Mesenchymal stem cell (in vitro differentiated cells and primary cell): ENCODE measurements around the gene UNK.

Source experiments
- DNase-seq: peaks from one replicate; pipeline ENCODE4 v3.0.0-alpha.2; 2013
- H2AFZ ChIP-seq: one replicate; pipeline ENCODE4 v1.6.1; 2013; ENCODE audit warnings: low read depth, mild to moderate bottlenecking, control low read depth, inconsistent platforms, low read length, moderate library complexity
- H2AK5ac ChIP-seq: 2 replicates; pipeline ENCODE4 v1.6.1; 2013; ENCODE audit warnings: low read length, moderate library complexity, mild to moderate bottlenecking, inconsistent platforms; ENCODE audit not compliant: severe bottlenecking
- H2BK120ac ChIP-seq: one replicate; pipeline ENCODE4 v1.6.1; 2013; ENCODE audit warnings: low read depth, mild to moderate bottlenecking, inconsistent platforms, low read length, moderate library complexity
- H2BK12ac ChIP-seq, 2 experiments: one replicate each; pipeline ENCODE4 v1.6.1; 2013; ENCODE audit warnings: inconsistent platforms in 2 of 2, low read length in 2 of 2, mild to moderate bottlenecking in 2 of 2, moderate library complexity in 2 of 2, control low read depth in 1 of 2
- H2BK15ac ChIP-seq: one replicate; pipeline ENCODE4 v1.6.1; 2013; ENCODE audit warnings: mild to moderate bottlenecking, low read depth, inconsistent platforms; ENCODE audit not compliant: poor library complexity, severe bottlenecking
- H2BK5ac ChIP-seq: 2 replicates; pipeline ENCODE4 v1.6.1; 2013; ENCODE audit warnings: low read depth, mild to moderate bottlenecking, low read length, control low read depth, inconsistent platforms; ENCODE audit not compliant: poor library complexity, severe bottlenecking
- H3K14ac ChIP-seq, 2 experiments: one replicate each; pipeline ENCODE4 v1.6.1; 2013; ENCODE audit warnings: inconsistent platforms in 2 of 2, low read length in 2 of 2, control low read depth in 1 of 2, mild to moderate bottlenecking in 1 of 2, moderate library complexity in 1 of 2
- H3K18ac ChIP-seq, 2 experiments: one replicate each; pipeline ENCODE4 v1.6.1; 2013; ENCODE audit warnings: inconsistent platforms in 2 of 2, low read length in 2 of 2, control low read depth in 1 of 2, low read depth in 1 of 2, mild to moderate bottlenecking in 1 of 2
- H3K23ac ChIP-seq, 2 experiments: one replicate each; pipeline ENCODE4 v1.6.1; 2013; ENCODE audit warnings: inconsistent platforms in 2 of 2, low read length in 2 of 2, mild to moderate bottlenecking in 2 of 2, moderate library complexity in 2 of 2, control low read depth in 1 of 2
- H3K27ac ChIP-seq: 2 replicates; pipeline ENCODE4 v1.5.1; 2013; ENCODE audit warnings: mild to moderate bottlenecking, moderate library complexity, low read length, control low read depth, inconsistent platforms; ENCODE audit not compliant: poor library complexity, severe bottlenecking
- H3K27me3 ChIP-seq, 2 experiments: 2 replicates each; pipeline versions ENCODE4 v1.6.1 to v1.7.0; 2013; ENCODE audit warnings: low read length in 2 of 2, mild to moderate bottlenecking in 2 of 2, moderate library complexity in 2 of 2, control low read depth in 1 of 2, inconsistent platforms in 1 of 2; ENCODE audit not compliant: control insufficient read depth in 1 of 2, insufficient read depth in 1 of 2
- H3K36me3 ChIP-seq, 2 experiments: 2 replicates each; pipeline versions ENCODE4 v1.6.1 to v1.7.0; 2013; ENCODE audit warnings: low read length in 2 of 2, control low read depth in 1 of 2, inconsistent platforms in 1 of 2, low read depth in 1 of 2, mild to moderate bottlenecking in 1 of 2; ENCODE audit not compliant: insufficient read depth in 2 of 2, control insufficient read depth in 1 of 2
- H3K4ac ChIP-seq, 2 experiments: one replicate each; pipeline ENCODE4 v1.6.1; 2013; ENCODE audit warnings: inconsistent platforms in 2 of 2, low read length in 2 of 2, mild to moderate bottlenecking in 2 of 2, moderate library complexity in 2 of 2, control low read depth in 1 of 2, low read depth in 1 of 2
- H3K4me1 ChIP-seq: 2 replicates; pipeline ENCODE4 v1.6.1; 2013; ENCODE audit warnings: low read depth, low read length, control low read depth; ENCODE audit not compliant: control insufficient read depth, insufficient read depth
- H3K4me2 ChIP-seq: 2 replicates; pipeline ENCODE4 v1.6.1; 2013; ENCODE audit warnings: low read length, mild to moderate bottlenecking, inconsistent platforms; ENCODE audit not compliant: poor library complexity, severe bottlenecking
- H3K4me3 ChIP-seq, 2 experiments: 2 replicates each; pipeline versions ENCODE4 v1.5.1 to v1.7.0; 2013; ENCODE audit warnings: low read length in 2 of 2, mild to moderate bottlenecking in 2 of 2, control low read depth in 1 of 2, low read depth in 1 of 2; ENCODE audit not compliant: insufficient read depth in 1 of 2
- H3K79me1 ChIP-seq: replicated peaks from 2 replicates; pipeline ENCODE4 v1.6.1; 2013; ENCODE audit warnings: mild to moderate bottlenecking, control low read depth, low read length, inconsistent platforms; ENCODE audit not compliant: poor library complexity, severe bottlenecking
- H3K9ac ChIP-seq: 2 replicates; pipeline ENCODE4 v1.7.0; 2013; ENCODE audit warnings: mild to moderate bottlenecking, low read length, moderate library complexity
- H3K9me3 ChIP-seq: 2 replicates; pipeline ENCODE4 v1.7.0; 2013; ENCODE audit warnings: mild to moderate bottlenecking, low read length; ENCODE audit not compliant: control insufficient read depth
- H4K8ac ChIP-seq: one replicate; pipeline ENCODE4 v1.6.1; 2013; ENCODE audit warnings: inconsistent platforms, mild to moderate bottlenecking, low read length, moderate library complexity
- H4K91ac ChIP-seq: one replicate; pipeline ENCODE4 v1.6.1; 2013; ENCODE audit warnings: mild to moderate bottlenecking, low read length, inconsistent platforms
- WGBS: methylation state at CpG from one replicate; pipeline ENCODE4 v1.1.7; 2013; ENCODE audit warnings: mixed read lengths; 5-methylcytosine and 5-hydroxymethylcytosine counted together

UNK gene

GRCh38 chr17:75816693-75817092, 32.1 kb downstream of the UNK start:
- no peak overlapping the region for H3K27ac ChIP-seq
- no peak overlapping the region for H3K18ac ChIP-seq
- H2BK15ac ChIP-seq = no peak overlapping the region
- peaks cover 84 to 85% of the 10 kb centered on the region in 2 experiments for H3K36me3 ChIP-seq
- no peaks in the 10 kb centered on the region for H3K27me3 ChIP-seq
- WGBS = 98% methylated on average over 9 of the region's 9 CpGs
- H2BK12ac ChIP-seq = no peak overlapping the region
- no peak overlapping the region for H2BK5ac ChIP-seq
- H3K4me3 ChIP-seq = no peak overlapping the region
- H3K4me2 ChIP-seq = no peak overlapping the region
- no peak overlapping the region for H4K8ac ChIP-seq
- no peaks in the 10 kb centered on the region for H3K9me3 ChIP-seq
- H3K79me1 ChIP-seq = peaks cover 22% of the 10 kb centered on the region
- H3K4me1 ChIP-seq = peaks cover 10% of the 10 kb centered on the region
- no peak overlapping the region for H2AK5ac ChIP-seq
- no peak overlapping the region for H2AFZ ChIP-seq
- no peak overlapping the region for H2BK120ac ChIP-seq
- no peak overlapping the region for H3K9ac ChIP-seq
- H3K14ac ChIP-seq = no peak overlapping the region
- H3K4ac ChIP-seq = no peak overlapping the region
- H4K91ac ChIP-seq = no peak overlapping the region
- H3K23ac ChIP-seq = no peak overlapping the region
- DNase-seq = no peak

GRCh38 chr17:75817571-75817970, 33.0 kb downstream of the UNK start:
- no peak overlapping the region for H2AFZ ChIP-seq
- no peak overlapping the region for H3K4me2 ChIP-seq
- no peak overlapping the region for H3K23ac ChIP-seq
- no peak overlapping the region for H2BK5ac ChIP-seq
- peaks cover 85 to 86% of the 10 kb centered on the region in 2 experiments for H3K36me3 ChIP-seq
- no peak overlapping the region for H3K14ac ChIP-seq
- H3K79me1 ChIP-seq = peaks cover 18% of the 10 kb centered on the region
- H3K9ac ChIP-seq = no peak overlapping the region
- H2AK5ac ChIP-seq = no peak overlapping the region
- DNase-seq = no peak
- H2BK12ac ChIP-seq = no peak overlapping the region
- H2BK120ac ChIP-seq = no peak overlapping the region
- H3K4ac ChIP-seq = no peak overlapping the region
- no peak overlapping the region for H3K4me3 ChIP-seq
- peaks cover 10% of the 10 kb centered on the region for H3K4me1 ChIP-seq
- H4K91ac ChIP-seq = no peak overlapping the region
- no peaks in the 10 kb centered on the region for H3K9me3 ChIP-seq
- H2BK15ac ChIP-seq = no peak overlapping the region
- H4K8ac ChIP-seq = no peak overlapping the region
- H3K27me3 ChIP-seq = no peaks in the 10 kb centered on the region
- 99% methylated on average over 5 of the region's 6 CpGs for WGBS
- no peak overlapping the region for H3K27ac ChIP-seq
- H3K18ac ChIP-seq = no peak overlapping the region

GRCh38 chr17:75818326-75818885, 33.8 kb downstream of the UNK start:
- H3K4me2 ChIP-seq = no peak overlapping the region
- no peak overlapping the region for H2BK120ac ChIP-seq
- no peak overlapping the region for H2BK15ac ChIP-seq
- H3K4me3 ChIP-seq = no peak overlapping the region
- H3K9me3 ChIP-seq = no peaks in the 10 kb centered on the region
- H3K23ac ChIP-seq = no peak overlapping the region
- H3K14ac ChIP-seq = no peak overlapping the region
- no peaks in the 10 kb centered on the region for H3K27me3 ChIP-seq
- no peak overlapping the region for H2BK12ac ChIP-seq
- no peak overlapping the region for H4K91ac ChIP-seq
- peaks cover 16% of the 10 kb centered on the region for H3K79me1 ChIP-seq
- DNase-seq = no peak
- no peak overlapping the region for H4K8ac ChIP-seq
- 98% methylated on average over 16 of the region's 16 CpGs for WGBS
- H3K18ac ChIP-seq = no peak overlapping the region
- peaks cover 85 to 86% of the 10 kb centered on the region in 2 experiments for H3K36me3 ChIP-seq
- H3K4me1 ChIP-seq = peaks cover 10% of the 10 kb centered on the region
- no peak overlapping the region for H2BK5ac ChIP-seq
- no peak overlapping the region for H2AK5ac ChIP-seq
- no peak overlapping the region for H3K27ac ChIP-seq
- H2AFZ ChIP-seq = no peak overlapping the region
- H3K4ac ChIP-seq = no peak overlapping the region
- H3K9ac ChIP-seq = no peak overlapping the region

- Histone ChIP-seq H2AK5ac (no peak overlapping the region), H2BK120ac (no peak overlapping the region), H3K36me3 (peaks cover 85 to 86% of the 10 kb centered on the region in 2 experiments), H4K91ac (no peak overlapping the region), H3K18ac (no peak overlapping the region), H2BK12ac (no peak overlapping the region), H2AFZ (no peak overlapping the region), H4K8ac (no peak overlapping the region), H3K9ac (no peak overlapping the region), H2BK15ac (no peak overlapping the region), H3K23ac (no peak overlapping the region), H3K4me3 (no peak overlapping the region), H2BK5ac (no peak overlapping the region), H3K27ac (no peak overlapping the region), H3K4me2 (no peak overlapping the region), H3K14ac (no peak overlapping the region), H3K4ac (no peak overlapping the region), H3K9me3 (no peaks in the 10 kb centered on the region), H3K27me3 (no peaks in the 10 kb centered on the region), H3K79me1 (peaks cover 19% of the 10 kb centered on the region), H3K4me1 (peaks cover 10% of the 10 kb centered on the region)
- WGBS = 91% methylated on average over 7 of the region's 7 CpGs
- DNase-seq = no peak
Observed at GRCh38 chr17:75819116-75819515, 34.5 kb downstream of the UNK start.
